ENCODE measurements around the gene FGD3.

FGD3 gene

DNA sequence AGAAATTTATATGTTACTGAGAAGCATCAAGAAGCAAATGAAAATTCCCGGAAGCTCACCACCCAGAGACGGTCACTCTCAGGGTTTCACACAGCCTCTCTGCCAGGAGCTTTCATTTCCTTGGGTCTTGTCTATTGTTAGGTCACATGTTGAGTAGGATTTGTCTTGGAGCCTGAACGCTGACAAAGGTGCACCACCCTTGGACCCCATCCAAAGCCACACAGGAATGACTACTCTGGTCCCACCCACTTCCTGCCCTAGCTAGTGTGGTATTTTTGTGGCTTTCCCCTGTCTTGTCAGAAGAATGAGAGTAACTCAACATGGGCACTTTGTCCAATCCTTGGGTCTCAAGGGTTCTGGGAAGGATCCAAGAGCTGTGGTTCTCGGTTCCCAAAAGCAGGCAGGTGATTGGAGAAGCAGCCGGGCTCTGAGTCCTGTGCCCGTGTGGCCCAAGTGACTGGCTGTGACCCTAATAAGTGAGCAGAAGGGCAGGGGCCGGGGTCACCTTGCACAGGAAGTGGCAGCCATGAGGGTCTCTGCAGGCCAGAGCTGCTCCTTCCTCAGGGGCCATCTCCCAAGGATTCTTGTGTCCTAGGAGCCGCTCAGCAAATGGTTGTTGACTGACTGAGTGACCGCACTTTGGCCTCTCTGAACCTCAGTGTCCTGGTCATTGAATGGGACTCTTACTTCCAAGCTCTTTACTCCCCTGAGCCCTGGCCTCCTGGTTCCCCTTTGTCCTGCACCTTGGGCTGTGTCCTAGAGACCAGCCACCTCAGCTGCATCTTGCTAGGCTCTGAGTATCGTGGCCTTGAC, 6.9 kb downstream of the FGD3 start:
- peak in 1 of 2 donors; percentile 64 for DNase-seq (ENCODE audit: low read depth in 2 of 2)

DNA sequence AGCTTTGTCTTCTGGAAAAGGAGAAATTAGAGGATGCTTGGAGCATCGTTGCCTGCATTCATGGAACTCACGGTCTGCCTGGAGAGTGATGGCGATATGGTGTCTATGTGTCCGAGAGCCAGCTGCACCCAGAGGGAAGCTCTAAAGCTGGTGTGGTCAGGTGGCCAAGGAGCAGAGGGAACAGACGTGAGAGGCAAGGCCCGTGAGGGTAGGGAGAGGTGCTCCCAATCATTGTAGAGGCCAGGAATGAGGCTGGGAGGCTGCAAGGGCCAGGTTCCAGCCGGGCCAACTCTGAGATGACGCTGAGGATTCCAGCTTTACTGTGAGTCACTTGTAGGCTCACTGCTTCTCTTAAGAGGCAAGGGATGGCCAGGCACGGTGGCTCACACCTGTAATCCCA, 7.6 kb downstream of the FGD3 start:
- no peak for DNase-seq (ENCODE audit: low read depth in 2 of 2)

DNA sequence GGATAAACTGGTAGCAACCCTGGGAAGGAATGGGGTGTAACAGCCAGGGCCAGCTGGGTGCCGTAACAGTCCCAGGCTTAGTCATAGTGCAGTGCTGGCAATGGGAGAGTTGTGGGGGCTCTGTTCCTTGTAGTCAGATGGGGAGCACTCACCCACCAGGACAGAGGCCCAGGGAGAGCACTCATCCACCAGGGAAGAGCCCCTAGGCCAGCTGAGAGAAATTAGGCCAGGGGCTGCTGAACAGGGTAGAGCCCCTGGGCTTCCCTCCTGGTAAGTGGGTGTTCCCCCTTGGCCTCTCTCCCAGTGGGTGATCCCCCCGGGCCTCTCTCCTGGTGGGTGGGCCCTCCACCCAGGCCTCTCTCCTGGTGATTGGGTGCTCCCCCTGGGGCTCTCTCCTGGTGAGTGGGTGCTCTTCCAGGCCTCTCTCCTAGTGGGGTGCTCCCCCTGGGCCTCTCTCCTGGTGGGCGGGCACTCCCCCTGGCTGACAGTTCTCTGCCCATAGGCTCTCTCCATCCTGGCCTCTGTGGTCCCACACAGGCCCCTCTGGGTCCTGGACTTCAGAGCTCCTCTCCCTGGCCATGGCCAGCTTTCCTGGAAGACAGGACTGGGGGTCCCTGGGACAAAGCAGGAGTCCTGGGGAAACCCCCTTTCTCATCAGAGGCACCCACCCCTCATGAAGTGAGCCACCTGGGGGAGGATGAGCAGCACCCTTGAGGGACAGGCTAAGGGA, 13.4 kb downstream of the FGD3 start:
- DNase-seq (ENCODE audit: low read depth in 2 of 2), result no peak

DNA sequence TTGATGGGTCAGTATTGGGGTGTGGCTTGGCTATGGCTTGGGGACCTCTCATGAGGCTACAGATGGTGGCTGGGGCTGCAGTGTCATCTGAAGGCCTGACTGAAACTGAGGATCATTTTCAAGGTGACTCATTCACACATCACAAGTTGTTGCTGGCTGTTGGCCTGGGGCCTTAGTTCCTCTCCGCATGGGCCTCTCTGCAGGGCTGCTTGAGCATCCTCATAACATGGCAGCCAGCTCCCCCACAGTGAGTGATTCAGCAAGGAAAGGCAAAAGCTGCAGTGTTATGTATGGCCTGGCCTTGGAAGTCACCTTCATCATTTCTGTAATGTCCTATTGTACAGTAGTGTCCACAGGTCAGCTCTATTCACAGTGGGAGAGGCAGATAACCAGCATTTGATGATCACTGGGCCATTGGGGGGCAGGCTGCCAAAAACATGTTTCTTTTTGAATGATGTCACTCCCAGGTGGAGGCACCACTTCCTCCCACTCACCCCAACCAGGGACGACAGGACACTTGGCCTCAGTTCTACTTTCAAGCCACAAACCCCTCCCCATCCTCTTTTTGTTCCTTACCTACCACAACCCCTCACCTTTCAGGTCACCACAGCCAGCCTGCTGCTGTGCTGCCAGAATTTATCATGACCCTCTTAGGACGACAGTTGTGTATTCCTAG, 14.4 kb downstream of the FGD3 start:
- no peak for DNase-seq (ENCODE audit: low read depth in 2 of 2)

DNA sequence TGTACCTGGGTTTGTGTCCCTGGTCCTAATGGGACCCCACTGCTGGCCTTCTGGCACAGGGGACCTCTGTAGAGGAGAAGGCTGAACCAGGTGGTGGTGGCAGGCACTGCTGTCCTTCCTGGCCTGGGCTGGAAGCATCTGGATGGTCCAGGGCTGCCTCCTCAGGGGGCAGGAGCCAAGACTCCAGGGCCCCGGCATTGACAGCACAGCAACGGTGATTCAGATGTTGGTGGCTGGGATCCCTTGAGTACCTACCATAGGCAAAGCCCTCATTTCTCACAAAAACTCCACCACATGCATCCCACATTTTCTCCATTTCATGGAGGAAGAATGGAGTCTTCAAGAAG, 15.0 kb downstream of the FGD3 start:
- DNase-seq (ENCODE audit: low read depth in 2 of 2), result no peak

DNA sequence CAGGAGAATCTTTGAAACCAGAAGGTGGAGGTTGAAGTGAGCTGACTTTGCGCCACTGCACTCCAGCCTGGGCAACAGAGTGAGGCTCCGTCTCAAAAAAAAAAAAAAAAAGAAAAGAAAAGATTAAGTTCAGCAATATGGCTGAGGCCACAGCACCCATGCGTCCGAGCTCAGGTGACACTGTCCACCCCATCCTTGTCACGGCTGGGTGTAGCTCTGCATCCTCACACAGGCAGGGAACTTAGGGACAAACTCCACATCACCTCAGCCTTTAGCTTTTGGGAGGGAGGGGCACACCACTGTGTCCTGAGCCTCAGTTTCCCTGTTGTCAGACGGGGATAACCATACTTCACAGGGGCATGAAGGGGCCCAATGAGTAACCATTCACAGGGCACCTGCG, 15.5 kb downstream of the FGD3 start:
- DNase-seq (ENCODE audit: low read depth in 2 of 2), result no peak

DNA sequence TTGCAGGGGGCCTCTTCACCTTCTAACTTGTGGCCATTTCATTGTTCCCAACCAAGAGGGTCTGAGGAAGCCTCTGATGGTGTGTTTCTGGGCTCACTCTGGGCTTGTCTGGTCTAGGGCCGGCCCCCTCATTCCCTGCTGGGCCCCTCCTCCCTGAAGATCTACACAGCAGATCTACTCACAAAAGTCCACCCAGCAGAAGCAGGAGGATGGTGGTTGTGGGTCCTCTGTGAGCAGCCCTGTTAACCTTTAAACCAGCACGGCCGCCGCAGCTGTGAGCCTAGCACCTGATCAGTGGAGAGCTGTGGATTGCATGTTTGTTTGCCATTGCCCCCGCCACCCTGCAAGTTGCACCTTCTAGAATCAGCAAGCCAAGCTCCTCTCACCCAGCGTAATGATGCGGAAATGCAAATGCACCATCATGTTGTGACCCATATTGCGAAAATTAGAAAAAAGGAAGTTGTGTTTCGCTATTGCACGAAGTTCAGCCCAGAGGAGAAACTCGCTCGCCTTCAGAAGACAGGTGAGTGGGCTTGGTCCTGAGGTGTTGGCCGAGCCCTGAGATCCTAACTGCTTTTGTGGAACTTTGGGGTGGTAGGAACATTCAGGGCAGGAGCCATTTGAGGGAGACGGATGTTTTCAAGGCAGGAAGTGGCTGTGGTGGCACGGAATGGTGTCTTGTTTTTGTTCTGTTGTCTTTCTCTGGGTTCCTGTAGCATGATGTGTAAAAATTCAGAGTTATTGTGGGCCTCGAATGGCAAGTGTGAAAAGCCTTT, 16.7 kb downstream of the FGD3 start:
- no peak for DNase-seq (ENCODE audit: low read depth in 2 of 2)

DNA sequence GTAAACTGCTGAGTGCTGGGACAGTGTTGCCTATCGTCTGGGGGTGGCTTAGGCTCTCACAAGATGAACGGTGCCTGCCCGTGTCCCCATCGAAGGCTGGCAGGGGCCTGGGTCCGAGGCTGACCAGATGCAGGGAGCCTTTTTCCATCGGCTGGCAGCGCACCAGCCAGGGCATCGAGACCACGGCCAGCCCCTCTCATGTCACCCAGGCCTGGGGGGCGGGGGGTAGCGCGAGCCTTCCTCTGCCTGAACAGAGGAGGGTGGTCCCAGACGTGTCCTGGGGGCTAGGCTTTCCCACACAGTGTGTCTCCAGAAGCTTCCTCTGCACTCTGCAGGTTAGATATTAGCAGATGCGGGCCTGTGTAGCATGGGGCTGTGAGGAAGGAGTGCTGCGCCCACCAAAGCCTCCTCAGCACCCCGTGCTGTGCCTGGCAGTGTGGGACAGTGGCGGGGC, 17.3 kb downstream of the FGD3 start:
- DNase-seq (ENCODE audit: low read depth in 2 of 2), result no peak

DNA sequence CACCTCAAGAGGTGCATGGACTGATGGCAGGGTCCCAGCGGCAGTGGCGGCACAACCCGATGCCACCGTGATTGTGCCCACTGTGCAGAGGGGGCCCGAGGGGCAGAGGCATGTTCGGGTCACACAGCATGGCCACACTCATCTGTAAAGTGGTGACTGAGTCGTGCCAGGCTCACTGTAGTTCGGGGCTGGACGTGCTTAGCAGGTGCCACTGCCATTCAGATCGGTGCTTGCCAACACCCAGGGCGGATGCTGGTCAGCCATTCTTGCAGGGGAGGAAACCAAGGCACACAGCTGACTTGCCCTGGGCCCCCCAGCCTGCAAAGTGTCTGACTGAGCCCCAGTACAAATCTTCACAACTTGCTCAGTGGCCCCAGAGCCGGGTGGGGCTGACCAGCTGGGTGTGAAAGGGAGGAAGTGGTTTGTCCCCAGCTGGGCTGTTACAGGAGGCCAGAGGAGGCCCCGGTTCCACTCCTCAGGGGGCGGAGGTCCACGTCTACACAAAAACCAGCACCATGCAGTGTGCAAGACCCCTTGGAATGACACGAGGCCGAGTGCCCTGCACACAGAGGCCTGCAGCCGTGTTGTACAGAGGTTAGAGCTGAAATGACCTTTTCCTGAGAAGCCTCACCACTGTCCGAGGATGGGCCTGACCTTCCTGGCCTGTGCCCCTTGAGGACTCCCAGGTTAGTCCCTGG, 17.9 kb downstream of the FGD3 start:
- DNase-seq (ENCODE audit: low read depth in 2 of 2), result no peak

DNA sequence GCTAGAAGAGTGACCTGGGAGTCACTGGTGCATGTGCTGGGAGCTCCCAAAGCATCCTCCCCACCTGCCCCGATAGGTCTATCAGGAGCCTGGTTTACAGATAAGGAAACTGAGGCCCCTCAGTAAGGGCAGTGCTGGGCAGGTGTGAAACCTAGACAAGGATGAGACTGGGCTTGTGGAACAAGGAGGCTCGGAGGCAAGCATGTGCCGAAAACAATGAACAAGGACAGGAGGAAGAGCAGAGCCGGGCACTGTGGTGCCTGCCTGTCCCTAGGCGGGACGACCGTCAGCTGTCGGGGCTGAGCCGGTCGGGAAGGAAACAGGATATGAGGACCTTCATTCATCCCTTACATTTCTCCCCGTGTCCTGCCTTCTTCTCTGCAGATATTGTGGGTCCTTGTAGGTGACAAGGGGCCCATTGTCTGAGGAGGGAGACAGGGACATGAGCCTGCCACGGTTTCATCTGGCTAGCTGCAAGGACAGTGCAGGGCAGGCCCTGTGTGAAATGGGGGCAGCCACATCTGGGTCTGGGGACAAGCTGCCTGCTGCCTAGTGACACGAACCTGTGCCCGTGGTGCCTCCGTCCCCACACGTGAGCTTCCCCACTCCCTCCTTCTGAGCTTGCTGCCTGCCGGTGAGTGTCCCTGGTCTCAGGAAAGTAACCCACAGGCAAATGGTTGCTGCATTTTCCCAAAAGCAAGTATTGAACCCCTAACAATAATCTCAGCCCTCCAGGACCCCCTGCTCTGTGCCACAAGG, 18.6 kb downstream of the FGD3 start:
- DNase-seq (ENCODE audit: low read depth in 2 of 2), result no peak

DNA sequence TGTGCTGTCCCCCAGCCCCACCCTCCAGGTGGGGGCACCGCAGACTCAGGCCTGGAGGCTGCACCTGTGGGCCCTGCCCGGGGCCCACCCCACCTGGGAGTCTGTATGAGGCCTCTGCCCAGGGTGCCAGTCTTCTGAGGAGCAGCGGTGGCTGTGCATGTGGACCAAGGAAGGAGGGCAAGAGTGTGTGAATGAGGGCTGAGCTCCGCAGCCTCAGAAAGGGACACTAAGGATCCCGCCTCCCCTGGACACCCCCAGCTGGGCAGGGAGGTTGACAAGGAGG, 19.1 kb downstream of the FGD3 start:
- DNase-seq (ENCODE audit: low read depth in 2 of 2), result no peak

DNA sequence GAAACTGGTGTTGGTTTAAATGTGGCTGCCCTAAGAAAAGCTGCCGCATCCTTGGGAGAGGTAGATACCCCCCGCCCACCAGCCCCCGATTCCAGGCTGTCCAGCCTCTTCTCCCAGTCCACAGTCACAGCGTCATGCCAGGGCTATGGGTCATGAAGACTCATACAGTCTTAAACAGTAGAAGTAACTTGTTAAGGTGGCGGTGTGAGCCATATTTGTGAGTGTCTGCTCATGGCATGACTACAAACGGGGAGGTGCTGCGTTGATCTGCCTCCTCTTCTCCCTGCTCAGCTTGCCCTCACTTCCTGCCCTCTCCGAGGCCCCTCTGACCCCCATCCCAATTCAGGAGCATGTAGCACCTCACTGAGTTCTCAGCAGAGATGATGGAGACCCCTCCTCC, 20.8 kb downstream of the FGD3 start:
- no peak for DNase-seq (ENCODE audit: low read depth in 2 of 2)

DNA sequence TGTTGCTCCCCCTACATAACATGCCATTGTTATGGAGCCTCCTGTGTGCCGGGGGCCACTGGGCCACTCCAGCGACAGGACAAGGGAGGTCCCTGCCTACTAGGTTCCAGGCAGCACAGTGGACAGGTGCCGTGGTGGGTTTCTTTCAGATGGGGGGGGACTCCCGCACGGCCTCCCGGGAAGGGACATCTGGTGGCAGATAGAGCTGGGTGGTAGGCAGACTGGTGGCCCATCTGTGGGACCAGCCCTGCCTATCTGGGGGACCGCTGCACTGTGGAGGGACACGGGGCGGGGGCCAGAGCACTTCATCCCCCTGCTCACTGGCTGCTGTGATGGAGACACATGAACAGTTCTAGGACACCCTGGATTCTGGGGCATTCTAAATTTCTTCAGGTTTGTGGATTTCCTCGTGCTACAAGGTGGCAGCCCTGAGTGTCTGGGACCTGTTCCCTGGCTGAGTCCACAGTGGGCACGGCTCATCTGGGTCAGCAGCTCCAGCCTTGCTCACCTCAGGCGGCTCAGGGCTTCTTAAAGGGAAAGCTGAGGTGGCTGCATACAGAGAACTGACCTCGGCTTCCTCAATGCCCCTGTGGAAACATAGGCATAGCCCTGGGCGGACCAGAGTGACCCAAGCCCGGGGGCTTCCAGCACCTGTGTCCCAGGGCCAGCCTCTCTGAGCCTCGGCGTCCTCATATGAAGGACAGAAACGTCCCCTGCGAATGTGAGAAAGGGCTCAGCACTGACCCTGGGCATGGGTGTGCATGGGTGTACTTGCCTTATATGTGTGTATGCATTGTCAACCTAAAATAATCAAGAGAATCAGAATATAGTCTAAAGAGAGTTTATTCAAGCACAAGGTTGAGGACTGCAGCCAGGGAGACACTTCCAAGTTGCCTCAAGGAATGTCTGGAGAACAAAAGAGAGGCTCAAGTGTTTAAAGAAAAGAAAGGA, 22.5 kb downstream of the FGD3 start:
- no peak for DNase-seq (ENCODE audit: low read depth in 2 of 2)

DNA sequence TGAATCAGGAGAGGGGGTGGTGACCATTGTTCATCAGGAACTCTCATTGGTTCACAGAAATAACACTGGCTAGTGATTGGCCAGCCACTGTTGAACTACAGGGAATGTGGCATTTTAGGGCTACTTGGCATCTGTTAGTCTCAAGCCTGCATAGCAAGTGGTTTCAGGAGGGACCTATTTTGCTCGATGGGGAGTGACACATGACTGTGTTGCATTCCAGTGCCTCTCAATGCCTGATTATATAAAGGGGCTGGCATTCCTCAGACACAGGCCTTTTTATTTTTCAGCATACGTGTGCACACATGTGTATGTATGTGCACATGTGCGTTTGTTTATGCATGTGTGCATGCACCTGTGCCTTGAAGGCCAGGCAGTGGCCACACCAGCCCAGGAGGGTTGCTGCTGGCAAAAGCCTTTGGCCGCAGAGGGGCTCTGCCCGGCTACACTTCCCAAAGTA, 23.2 kb downstream of the FGD3 start:
- no peak for DNase-seq (ENCODE audit: low read depth in 2 of 2)

DNA sequence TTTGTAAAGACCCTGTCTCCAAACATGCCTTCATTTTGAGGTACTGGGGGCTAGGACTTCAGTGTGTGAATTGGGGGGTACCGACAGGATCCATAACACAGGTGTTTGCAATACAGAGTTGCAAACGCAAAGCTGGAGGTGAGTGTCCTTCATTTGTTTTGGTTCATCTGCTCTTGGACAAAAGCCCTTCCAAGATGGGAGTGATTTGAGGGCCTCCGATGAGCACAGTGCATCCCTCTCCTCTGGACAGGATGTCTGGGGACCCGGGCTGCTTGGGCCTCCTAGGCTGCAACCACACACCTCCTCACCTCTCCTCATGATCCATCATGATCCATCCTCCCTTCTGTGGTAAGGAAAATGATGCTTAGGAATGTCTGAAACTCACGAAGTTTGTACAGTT, 23.8 kb downstream of the FGD3 start:
- DNase-seq (ENCODE audit: low read depth in 2 of 2), result no peak

DNA sequence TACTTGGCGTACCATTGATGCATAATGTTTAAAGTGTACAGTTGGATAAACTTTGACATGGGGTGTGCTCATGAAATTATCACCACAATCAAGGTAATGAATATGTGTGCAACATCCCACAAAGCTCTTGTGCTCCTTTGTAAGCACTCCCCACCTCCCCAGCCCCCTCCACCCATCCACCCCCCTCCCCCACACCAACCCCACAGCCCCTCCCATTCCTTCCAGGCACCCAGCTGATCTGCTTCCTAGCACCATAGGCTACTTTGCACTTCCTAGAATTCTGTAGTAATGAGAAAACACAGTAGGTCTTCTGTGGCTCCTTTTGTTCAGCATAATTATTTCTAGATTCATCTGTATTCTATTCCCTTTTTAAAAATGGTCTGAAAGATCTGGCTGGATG, 24.5 kb downstream of the FGD3 start:
- DNase-seq (ENCODE audit: low read depth in 2 of 2), result no peak

DNA sequence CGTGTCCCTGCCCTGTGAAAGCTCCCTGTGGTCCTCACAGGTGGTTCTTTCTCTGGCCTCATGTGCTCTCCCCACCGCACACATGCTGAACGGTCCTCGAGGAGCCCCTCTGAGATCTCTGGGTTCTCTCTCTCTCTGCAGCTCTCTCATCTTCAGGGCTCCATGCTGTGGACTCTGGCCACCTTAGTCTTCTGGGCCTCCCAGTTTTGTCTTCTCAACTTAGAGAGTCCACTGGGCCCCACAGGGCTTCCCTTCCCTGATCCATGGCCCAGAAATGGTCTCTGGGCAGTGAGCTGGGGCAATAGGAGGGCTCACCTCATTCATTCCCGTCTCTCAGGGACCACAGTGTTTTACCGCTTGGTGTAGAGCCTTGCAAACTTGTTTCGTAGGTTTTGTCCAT, 26.4 kb downstream of the FGD3 start:
- no peak for DNase-seq (ENCODE audit: low read depth in 2 of 2)

DNA sequence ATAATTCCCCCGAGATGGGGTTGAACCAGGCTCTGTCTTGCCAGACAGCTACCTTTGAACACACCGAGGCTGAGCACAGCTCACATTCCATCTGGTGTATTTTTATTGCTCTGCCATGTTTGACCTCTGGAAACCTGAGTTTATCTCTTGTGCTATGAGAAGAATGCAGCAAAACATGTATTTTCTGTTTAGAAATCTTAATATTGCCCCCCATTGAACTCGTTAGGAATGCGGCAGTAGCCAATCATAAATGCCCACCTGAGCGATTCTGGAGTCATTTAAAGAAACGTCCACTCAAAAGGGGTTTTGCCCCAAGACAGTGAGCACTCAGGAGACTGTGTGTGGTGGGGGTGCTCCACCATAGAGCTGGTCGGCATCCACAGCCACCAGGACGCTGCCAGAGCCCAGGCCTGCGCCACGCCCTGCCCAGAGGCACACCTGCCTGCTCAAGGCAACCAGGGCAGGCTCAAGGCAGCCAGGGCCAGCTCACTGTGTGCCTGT, 26.9 kb downstream of the FGD3 start:
- DNase-seq (ENCODE audit: low read depth in 2 of 2), result no peak
